Gastroesophageal sphincter (tissue), 4 donors: ENCODE measurements around the gene ATP13A2. TPM values are rescaled to one million over a fixed set of nuclear protein-coding genes. Genes with fewer than 3 reads are reported as not detected.

Source experiments
- ATAC-seq: fragments of 150-250 bp; one replicate; pipeline ENCODE4 v1.9.1; 2016; ENCODE audit warnings: mild to moderate bottlenecking, moderate library complexity
- H3K27ac ChIP-seq, 4 donors: fragments of 200-600 bp; sonication (generic) in 3 of 4; 1 replicate in 3 of 4; 2 replicates in 1 of 4; pipeline ENCODE4 v1.5.1; 2016 to 2019
- H3K27me3 ChIP-seq: fragments of 200-600 bp; sonication (generic); one replicate; pipeline ENCODE4 v1.5.1; 2019
- H3K36me3 ChIP-seq, 2 donors: fragments of 200-600 bp; sonication (generic); one replicate each; pipeline ENCODE4 v1.5.1; 2019; ENCODE audit warnings: control low read depth in 1 of 2
- H3K4me1 ChIP-seq, 3 donors: fragments of 200-600 bp; sonication (generic); 1 replicate in 2 of 3; 2 replicates in 1 of 3; pipeline ENCODE4 v1.5.1; 2016 to 2019; ENCODE audit warnings: control low read depth in 2 of 3
- H3K4me3 ChIP-seq, 2 donors: fragments of 200-600 bp; sonication (generic); one replicate each; pipeline ENCODE4 v1.5.1; 2019; ENCODE audit warnings: mild to moderate bottlenecking in 1 of 2, moderate library complexity in 1 of 2
- H3K9me3 ChIP-seq, 3 donors: fragments of 200-600 bp; sonication (generic); one replicate each; pipeline ENCODE4 v1.5.1; 2017 to 2019; ENCODE audit warnings: control low read depth in 2 of 3
- EP300 ChIP-seq: sonication (generic); formaldehyde crosslinking; IDR thresholded peaks from one replicate; pipeline ENCODE4 v1.6.1; 2017; ENCODE audit warnings: antibody characterized with exemption, mild to moderate bottlenecking
- POLR2A ChIP-seq, 2 donors: fragments of 450-650 bp; IDR thresholded peaks; one replicate each; pipeline ENCODE4 v1.6.1; 2017; ENCODE audit warnings: antibody characterized with exemption in 2 of 2, mild to moderate bottlenecking in 2 of 2, moderate library complexity in 1 of 2
- POLR2AphosphoS5 ChIP-seq: sonication (generic); formaldehyde crosslinking; IDR thresholded peaks from one replicate; pipeline ENCODE4 v1.6.1; 2017; ENCODE audit warnings: antibody characterized with exemption
- WGBS, 2 donors: methylation state at CpG; one replicate each; pipeline ENCODE4 v1.1.5; 2018; ENCODE audit warnings: low coverage in 1 of 2; 5-methylcytosine and 5-hydroxymethylcytosine counted together
- total RNA-seq, 4 donors: library from RNA; depleted of rRNA; stranded (reverse); fragments of >200 nt; gene quantifications; one replicate each; pipeline ENCODE4 v1.1.0, GENCODE V29; 2016
- TF ChIP-seq, protein P1 (sequence below), 4 experiments: fragments of 200-600 bp in 2 of 4; fragments of 450-650 bp in 2 of 4; sonication (generic) in 1 of 4; IDR thresholded peaks; one replicate each; pipeline ENCODE4 v1.5.1; 2017 to 2019; ENCODE audit warnings: antibody characterized with exemption in 4 of 4, mild to moderate bottlenecking in 2 of 4, moderate library complexity in 2 of 4

ATP13A2 gene
- total RNA-seq, 4 donors from 2014 or later: 19.1 to 29.2 (median 20.1) TPM

DNA sequence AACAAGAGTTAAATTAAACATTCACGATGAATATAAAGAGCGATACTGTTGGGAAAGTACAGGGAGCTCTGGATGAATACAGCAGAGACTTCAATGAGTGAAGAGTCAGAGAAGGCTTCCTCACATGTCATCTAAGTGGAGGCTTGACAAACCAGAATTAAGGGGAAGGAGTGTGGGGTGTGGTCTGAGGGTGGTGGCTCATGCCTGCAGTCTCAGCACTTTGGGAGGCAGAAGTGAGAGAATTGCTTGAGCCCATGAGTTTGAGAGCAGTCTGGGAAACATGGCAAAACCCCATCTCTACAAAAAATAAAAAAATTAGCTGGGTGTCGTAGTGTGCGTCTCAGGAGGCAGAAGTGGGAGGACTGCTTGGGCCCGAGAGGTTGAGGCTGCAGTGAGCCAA is 33.4 kb upstream of the ATP13A2 start:
- no peaks in the 10 kb centered on the region for H3K27me3 ChIP-seq
- H3K9me3 ChIP-seq: no peaks in the 10 kb centered on the region
- TF ChIP-seq POLR2A (IDR thresholded peaks at IDR 0.05): no peak
- TF ChIP-seq EP300: no peak
- TF ChIP-seq POLR2AphosphoS5: no peak
- peaks cover 0 to 45% (median 0%) of the 10 kb centered on the region in 3 donors for H3K4me1 ChIP-seq
- H3K4me3 ChIP-seq: no peak overlapping the region
- peak overlapping the region in 2 of 4 donors; percentile 38 to 47 for H3K27ac ChIP-seq
- ATAC-seq: peak; percentile 63
- peaks cover 4 to 70% of the 10 kb centered on the region in 2 donors for H3K36me3 ChIP-seq
- WGBS, 2 donors: 42 to 48% methylated on average over 4 to 5 of the region's 5 CpGs

DNA sequence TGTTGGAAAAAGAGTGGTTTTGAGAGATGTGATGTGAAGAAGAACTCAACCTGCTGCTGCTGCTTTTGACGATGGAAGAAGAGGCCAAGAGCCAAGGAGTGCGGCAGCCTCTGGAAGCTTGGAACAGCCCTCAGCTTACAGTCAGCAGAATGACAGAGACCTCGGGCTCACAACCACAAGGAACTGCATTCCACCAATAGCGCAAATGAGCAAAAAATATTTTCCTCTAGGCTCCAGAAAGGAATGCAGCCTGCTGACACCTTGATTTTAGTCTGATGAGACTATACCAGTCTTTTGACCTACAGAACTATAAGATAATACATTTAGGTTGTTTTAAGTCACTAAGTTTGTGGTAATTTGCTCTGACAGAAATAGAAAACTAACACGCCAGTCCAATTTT is 31.9 kb upstream of the ATP13A2 start:
- H3K27me3 ChIP-seq: no peaks in the 10 kb centered on the region
- 71 to 81% methylated on average over 3 to 5 of the region's 5 CpGs for WGBS, 2 donors
- no peak overlapping the region for H3K27ac ChIP-seq
- peaks cover 0 to 38% (median 0%) of the 10 kb centered on the region in 3 donors for H3K4me1 ChIP-seq
- H3K4me3 ChIP-seq: no peak overlapping the region
- no peaks in the 10 kb centered on the region for H3K9me3 ChIP-seq
- TF ChIP-seq POLR2AphosphoS5 (no peak), EP300 (no peak), POLR2A (IDR thresholded peaks at IDR 0.05) (no peak)
- TF ChIP-seq, protein P1, sequence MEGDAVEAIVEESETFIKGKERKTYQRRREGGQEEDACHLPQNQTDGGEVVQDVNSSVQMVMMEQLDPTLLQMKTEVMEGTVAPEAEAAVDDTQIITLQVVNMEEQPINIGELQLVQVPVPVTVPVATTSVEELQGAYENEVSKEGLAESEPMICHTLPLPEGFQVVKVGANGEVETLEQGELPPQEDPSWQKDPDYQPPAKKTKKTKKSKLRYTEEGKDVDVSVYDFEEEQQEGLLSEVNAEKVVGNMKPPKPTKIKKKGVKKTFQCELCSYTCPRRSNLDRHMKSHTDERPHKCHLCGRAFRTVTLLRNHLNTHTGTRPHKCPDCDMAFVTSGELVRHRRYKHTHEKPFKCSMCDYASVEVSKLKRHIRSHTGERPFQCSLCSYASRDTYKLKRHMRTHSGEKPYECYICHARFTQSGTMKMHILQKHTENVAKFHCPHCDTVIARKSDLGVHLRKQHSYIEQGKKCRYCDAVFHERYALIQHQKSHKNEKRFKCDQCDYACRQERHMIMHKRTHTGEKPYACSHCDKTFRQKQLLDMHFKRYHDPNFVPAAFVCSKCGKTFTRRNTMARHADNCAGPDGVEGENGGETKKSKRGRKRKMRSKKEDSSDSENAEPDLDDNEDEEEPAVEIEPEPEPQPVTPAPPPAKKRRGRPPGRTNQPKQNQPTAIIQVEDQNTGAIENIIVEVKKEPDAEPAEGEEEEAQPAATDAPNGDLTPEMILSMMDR (IDR thresholded peaks at IDR 0.05): no peak
- H3K36me3 ChIP-seq: peaks cover 4 to 69% of the 10 kb centered on the region in 2 donors
- no peak for ATAC-seq

DNA sequence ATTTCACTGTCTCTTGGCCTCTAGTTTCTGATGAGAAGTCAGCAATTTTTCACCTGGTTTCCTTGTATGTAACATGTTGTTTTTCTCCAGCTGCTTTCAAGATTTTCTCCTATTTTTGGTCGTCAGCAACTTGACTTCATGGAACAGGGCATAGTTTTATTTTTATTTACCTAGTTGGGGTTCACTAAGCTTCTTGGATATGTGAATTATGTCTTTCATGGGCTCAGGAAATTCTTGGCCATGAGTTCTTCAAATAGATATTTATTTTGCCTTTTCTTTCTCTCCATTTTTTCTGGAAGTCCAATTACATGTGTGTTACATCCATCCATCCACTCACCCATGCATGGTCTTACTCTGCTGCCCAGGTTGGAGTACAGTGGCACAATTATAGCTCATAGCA is 28.4 kb upstream of the ATP13A2 start:
- WGBS, 2 donors: 50 to 64% methylated on average over 1 of the region's 1 CpG
- peaks cover 4 to 87% of the 10 kb centered on the region in 2 donors for H3K36me3 ChIP-seq
- ATAC-seq: no peak

DNA sequence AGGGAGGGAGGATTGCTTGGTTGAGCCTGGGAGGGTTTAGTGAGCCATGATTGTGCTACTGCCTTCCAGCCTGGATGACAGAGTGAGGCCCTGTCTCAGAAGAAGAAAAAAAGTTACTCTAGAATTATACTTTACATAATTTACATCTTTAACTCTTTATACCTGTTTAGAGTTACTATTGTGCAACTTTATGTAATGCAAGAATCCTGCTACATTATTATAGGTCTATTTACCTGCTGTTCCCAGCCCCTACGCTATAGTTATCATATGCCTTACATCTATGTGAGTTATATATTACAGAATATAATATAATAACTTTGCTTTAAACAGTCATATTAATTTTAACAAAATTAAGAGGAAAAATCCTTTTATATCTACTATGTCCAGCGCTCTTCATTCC is 27.8 kb upstream of the ATP13A2 start:
- WGBS, 2 donors: 95 to 100% methylated on average over 2 of the region's 2 CpGs
- H3K36me3 ChIP-seq: peaks cover 4 to 86% of the 10 kb centered on the region in 2 donors

More for the DNA sequence above, 28.4 kb upstream of the ATP13A2 start:
- Histone ChIP-seq H3K27me3 (no peaks in the 10 kb centered on the region), H3K9me3 (no peaks in the 10 kb centered on the region), H3K27ac (no peak overlapping the region), H3K4me1 (peaks cover 0 to 13% (median 0%) of the 10 kb centered on the region in 3 donors), H3K4me3 (no peak overlapping the region)
- TF ChIP-seq EP300: no peak
- TF ChIP-seq, protein P1 (IDR thresholded peaks at IDR 0.05): no peak

DNA sequence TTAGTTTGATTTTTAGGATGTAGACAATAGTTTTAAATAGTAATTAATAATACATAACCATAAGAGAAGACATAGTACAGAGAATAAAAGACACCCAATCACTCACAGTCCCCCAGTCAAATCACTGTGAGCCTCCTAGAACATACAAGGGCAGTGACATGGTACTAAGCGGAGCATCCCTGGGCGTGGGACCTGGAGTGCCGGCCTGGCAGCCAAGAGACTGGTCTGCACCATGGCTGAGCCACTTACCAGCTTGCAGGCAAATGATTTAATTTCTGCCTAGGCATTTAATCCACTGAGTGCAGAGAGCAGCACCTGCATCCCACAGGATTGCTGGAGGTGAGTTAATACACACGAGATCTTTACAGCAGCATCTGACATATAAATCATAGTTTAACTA is 21.8 kb upstream of the ATP13A2 start:
- H3K27ac ChIP-seq: no peak overlapping the region
- H3K4me3 ChIP-seq: no peak overlapping the region
- peaks cover 0 to 4% (median 0%) of the 10 kb centered on the region in 3 donors for H3K4me1 ChIP-seq
- H3K9me3 ChIP-seq: no peaks in the 10 kb centered on the region
- ATAC-seq: no peak
- 60 to 83% methylated on average over 1 to 3 of the region's 4 CpGs for WGBS, 2 donors
- TF ChIP-seq, protein P1 (IDR thresholded peaks at IDR 0.05): no peak
- no peak for TF ChIP-seq POLR2AphosphoS5
- no peak for TF ChIP-seq EP300
- no peak for TF ChIP-seq POLR2A (IDR thresholded peaks at IDR 0.05)
- H3K27me3 ChIP-seq: no peaks in the 10 kb centered on the region
- peaks cover 0 to 87% of the 10 kb centered on the region in 2 donors for H3K36me3 ChIP-seq

More for the DNA sequence above, 27.8 kb upstream of the ATP13A2 start:
- Histone ChIP-seq H3K27me3 (no peaks in the 10 kb centered on the region), H3K4me3 (no peak overlapping the region), H3K27ac (no peak overlapping the region), H3K4me1 (peaks cover 0 to 7% (median 0%) of the 10 kb centered on the region in 3 donors), H3K9me3 (no peaks in the 10 kb centered on the region)
- ATAC-seq: no peak
- TF ChIP-seq POLR2AphosphoS5 (no peak), EP300 (no peak), POLR2A (IDR thresholded peaks at IDR 0.05) (no peak)
- TF ChIP-seq, protein P1 (IDR thresholded peaks at IDR 0.05): no peak
